GM18858 (cell line): ENCODE results near the gene MRPS6.

Experiments used
- ATAC-seq: cut with Tn5 transposase; IDR thresholded peaks from one replicate; pipeline ENCODE4 v1.9.1; 2021; ENCODE audit not compliant: unreplicated experiment

The MRPS6 gene

DNA sequence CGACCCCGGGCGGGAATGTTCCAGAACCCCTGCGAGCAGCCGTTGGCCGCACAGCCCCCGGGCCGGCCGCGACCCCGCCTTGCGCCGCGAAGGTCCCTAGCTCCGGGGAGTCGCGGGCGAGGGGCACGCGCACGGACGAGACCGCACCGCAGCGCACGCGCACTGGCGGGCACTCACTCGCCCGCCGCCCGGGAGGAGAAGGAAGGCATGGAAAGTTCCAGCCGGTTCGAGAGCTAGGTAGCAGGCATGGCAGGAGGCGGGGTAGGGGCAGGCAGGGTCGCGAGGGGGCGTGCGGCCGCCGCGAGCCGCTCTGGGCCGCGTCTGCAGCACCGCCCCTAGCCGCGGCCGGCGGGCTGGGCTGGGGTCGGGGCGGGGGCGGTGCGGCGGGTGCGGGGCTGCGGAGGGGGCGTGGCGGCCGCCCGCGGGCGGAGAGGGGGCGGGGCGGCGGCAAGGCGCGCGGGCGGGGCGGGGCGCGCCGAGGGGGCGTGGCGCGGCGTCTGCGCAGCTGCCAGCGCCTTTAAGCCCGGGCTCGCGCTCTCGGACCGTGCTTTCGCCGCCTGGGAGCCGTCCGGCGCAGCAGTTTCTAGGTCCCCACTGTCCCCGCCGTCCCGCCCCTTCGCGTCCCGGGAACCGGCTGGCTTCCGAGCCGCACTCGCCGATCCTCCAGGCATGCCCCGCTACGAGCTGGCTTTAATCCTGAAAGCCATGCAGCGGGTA lies at the start of gene MRPS6, which contains the start of gene SLC5A3:
Gene MRPS6 (plus strand): TSS at position 547 of the 717 bp plus-strand sequence. CDS start 123 bp downstream, at position 670.
Gene SLC5A3 (plus strand): TSS at position 547 of the 717 bp plus-strand sequence. CDS start 21,621 bp downstream, outside the sequence.
- peak; percentile 48 for ATAC-seq

- no peak for ATAC-seq
Measured at GRCh38 chr21:34023691-34024373, 49.5 kb upstream of the MRPS6 start.

- ATAC-seq: no peak
Measured at GRCh38 chr21:34024374-34024693, 49.0 kb upstream of the MRPS6 start.

- ATAC-seq: no peak
Measured at GRCh38 chr21:34027721-34028461, 45.5 kb upstream of the MRPS6 start.

GRCh38 chr21:34029743-34030528 lies 43.4 kb upstream of the MRPS6 start:
- peak; percentile 69 for ATAC-seq

- no peak for ATAC-seq
Measured at GRCh38 chr21:34031835-34032370, 41.5 kb upstream of the MRPS6 start.

DNA sequence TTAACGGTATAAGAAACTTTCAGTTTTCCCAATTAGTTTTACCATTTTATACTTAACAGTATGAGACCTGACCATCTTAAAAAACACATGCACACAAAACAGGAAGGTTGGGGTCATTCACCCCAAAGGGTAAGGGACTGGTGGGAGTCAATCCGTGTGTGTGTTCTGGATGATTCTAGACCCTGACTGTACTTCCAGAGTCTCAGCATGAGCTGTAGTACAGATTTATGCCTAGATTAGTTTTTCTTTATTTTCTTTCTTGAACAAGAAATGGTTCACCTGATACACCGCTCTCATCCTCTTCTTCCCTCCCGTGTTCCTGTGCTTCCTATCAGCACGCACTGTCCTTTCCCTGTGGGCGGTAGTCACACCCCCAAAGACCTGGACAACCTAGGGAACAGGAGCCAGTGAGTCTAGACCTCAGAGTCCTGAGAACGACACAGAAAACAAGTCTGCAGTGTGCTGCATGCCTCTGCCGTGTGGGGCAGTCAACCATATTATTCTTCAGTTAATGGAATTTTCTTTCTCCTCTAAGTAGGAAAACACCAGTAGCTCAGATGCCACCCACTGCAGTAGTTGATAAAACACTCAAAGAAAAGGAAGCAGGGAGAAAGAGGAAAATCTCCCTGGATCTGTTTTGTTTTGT lies 38.9 kb upstream of the MRPS6 start:
- no peak for ATAC-seq

DNA sequence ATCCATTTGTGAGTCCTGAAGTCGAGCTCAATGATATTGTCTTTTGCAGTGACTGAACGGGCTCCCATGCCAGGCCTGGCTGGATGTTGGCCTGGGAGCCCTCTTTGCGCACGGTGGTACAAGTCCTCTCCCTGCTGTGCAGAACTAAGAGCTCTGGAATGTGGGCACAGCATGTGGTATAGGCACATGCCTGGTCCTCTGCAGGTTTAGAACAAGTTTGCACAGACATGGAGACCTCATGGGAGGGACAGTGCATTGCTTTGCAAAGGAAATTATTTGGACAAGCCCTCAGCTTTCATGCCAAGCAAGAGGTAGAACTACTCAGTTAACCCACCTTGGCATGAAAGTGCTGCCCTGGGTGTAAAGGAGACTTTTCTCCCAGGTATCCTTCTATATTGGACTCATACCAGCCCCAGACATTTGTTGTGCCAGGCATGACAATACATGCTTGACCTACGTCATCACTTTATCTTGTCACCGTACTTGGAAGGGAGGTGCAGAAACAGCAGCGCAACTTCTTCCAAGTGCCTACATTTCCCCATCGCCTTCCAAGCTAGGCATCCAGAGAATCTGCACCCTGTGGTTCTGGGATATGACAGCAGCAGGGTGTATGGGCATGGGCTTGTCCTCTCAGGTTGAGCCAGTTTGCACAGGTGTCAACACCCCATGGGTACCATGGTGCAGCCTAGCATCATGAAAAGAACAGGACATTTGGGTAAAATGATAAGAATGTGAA lies 37.6 kb upstream of the MRPS6 start:
- no peak for ATAC-seq

- no peak for ATAC-seq
Measured at GRCh38 chr21:34037009-34037795, 36.2 kb upstream of the MRPS6 start.

- ATAC-seq: no peak
Measured at GRCh38 chr21:34039678-34040382, 33.5 kb upstream of the MRPS6 start.

DNA sequence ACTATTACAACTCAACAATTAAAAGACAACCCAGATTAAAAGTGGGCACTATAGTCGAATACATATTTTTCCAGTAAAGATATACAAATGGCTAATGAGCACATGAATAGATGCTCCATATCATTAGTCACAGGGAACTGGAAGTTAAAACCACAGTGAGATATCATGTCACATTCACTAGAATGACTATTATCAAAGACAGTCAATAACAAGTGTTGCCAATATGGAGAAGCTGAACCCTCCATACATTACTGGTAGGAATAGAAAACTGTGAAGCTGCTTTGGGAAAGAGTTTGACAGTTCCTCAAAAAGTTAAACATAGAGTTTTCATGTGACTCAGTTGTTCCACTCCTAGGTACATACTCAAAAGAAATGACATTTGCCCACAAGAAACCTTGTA lies 30.6 kb upstream of the MRPS6 start:
- no peak for ATAC-seq

DNA sequence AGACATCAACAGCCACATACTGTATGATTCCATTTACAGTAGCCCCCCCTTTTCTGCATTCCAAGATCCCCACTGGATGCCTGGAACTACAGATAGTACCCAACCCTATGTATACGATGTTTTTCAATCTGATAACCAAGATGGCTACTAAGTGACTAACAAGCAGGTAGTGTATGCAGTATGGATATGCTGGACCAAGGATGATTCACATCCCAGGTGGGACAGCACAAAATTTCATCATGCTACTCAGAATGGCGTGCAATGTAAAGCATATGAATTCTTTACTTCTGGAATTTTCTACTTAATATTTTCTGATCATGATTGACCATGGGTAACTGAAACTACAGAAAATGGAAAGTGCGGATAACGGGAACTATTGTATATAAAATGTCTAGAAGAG lies 30.0 kb upstream of the MRPS6 start:
- no peak for ATAC-seq

DNA sequence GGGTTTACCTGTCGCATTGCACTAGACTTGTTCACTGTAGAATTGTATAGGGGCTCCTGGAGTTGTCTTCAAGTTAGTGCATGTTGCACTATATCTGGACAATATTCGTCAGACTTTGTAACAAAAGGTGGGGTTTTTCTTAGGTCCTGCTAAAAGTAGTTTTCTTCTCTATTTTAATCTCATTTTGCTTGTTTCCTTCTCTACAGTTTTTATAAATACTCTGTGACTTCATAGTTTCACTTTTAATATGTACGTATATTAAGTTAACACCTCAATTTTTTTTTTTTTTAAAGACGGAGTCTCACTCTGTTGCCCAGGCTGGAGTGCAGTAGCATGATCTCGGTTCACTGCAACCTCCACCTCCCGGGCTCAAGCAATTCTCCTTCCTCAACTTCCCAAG lies 26.5 kb upstream of the MRPS6 start:
- peak; percentile 47 for ATAC-seq

DNA sequence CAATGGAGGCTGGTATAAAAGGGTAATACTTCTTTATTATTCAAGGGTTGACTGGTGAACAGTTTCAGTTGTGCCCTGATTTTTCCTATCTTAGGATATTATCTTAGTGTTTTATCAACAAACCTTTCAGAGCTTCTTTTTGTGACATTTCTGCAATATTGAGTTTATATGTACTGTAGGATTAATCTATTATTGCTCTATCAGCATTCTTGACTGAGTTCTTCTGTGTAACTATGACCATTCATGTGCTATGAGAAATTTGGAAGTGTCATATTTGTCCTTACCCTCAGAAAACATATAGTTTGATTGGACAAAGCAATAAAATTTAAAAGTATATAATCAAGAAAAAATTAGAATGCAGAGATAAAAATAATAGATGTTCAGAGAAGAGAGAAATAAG lies 25.5 kb upstream of the MRPS6 start:
- ATAC-seq: no peak

- ATAC-seq: no peak
Measured at GRCh38 chr21:34052171-34052570, 21.2 kb upstream of the MRPS6 start.

- ATAC-seq: no peak
Measured at GRCh38 chr21:34054259-34054658, 19.1 kb upstream of the MRPS6 start.

- no peak for ATAC-seq
Measured at GRCh38 chr21:34055615-34056014, 17.8 kb upstream of the MRPS6 start.

DNA sequence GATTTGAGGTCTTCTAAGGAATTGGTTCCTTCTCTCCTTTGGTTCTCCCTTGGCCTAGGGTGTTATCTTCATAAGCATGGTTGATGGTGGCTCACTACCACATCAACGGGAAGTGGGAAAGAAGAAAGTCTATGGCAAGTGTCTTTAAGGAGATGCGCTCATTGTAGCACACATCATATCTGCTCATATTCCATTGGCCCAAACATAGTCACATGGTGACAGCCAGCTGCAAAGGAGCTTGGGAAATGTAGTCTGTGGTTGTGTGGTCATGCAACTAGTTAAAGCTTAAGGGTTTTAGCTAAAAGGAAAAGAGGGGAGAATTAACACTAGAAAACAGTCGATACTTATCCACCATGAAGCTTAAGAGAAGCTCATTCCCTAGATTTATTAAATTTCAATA lies 11.4 kb upstream of the MRPS6 start:
- no peak for ATAC-seq
